Activated CD8-positive, alpha-beta memory T cell treated with anti-CD3 and anti-CD28 coated beads for 24 hours (primary cell): Measurements from ENCODE around the gene HEMK1.

Source experiments
- DNase-seq: peaks from one replicate; pipeline ENCODE4 v3.0.0-alpha.2; 2020

HEMK1 gene

DNA sequence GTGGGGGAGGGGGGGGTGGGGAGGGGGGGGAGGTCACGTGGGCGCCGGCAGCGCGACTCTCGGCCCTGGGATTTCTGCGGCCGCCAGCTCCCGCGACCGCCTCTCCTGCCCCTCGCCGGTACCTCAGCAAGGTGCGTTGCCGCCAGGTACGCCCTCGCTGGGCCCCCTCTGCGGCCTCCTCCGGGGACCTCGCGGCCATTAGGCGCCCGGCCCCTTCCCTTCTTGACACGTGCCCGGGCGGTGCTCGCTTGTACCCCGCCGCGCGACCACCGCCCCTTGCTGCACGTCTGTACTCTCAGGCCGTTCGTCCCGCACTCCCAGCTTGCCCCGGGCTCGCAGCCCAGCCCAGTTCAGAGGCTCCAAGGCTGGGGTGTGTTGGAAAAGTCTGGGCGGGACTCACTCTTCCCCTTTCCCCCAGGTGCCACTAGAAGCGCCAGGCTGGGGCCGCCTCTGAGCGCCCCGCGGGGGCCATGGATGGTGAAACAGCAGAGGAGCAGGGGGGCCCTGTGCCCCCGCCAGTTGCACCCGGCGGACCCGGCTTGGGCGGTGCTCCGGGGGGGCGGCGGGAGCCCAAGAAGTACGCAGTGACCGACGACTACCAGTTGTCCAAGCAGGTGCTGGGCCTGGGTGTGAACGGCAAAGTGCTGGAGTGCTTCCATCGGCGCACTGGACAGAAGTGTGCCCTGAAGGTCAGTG lies 47.9 kb downstream of the HEMK1 start, which contains the start of gene MAPKAPK3:
Gene MAPKAPK3 (plus strand): TSS at position 56 of the 696 bp plus-strand sequence. CDS start 415 bp downstream, at position 471.
- no peak for DNase-seq

DNA sequence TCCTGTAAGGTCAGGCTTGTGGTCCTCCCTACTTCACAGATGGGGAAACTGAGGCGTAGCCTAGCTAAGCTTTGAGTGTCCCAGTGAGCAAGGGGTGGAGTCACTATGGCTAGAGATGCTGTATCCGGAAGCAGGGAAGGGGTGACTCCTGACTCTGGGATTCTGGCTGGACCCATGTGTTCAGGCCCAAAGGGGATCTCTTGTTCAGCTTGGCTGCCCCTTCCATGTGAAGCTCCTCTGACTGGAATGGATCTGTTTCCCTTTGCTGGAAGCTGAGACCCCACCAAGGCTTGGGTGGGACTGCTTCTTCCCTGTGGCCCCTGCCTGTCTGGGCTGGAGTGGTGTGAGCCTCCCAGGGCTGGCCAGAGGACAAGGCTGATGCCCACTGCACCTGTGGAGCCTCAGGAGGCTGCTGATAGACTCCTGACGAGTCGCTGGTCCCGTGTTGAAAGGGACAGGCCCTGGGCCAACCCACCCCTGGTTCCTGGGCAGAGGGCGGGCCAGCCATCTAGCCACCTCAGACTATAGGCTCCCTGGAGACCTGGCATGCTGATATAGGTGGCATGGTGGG lies 48.7 kb downstream of the HEMK1 start:
- peak; percentile 67 for DNase-seq

- DNase-seq, result no peak
Observed at GRCh38 chr3:50620420-50620819, 51.1 kb downstream of the HEMK1 start.

DNA sequence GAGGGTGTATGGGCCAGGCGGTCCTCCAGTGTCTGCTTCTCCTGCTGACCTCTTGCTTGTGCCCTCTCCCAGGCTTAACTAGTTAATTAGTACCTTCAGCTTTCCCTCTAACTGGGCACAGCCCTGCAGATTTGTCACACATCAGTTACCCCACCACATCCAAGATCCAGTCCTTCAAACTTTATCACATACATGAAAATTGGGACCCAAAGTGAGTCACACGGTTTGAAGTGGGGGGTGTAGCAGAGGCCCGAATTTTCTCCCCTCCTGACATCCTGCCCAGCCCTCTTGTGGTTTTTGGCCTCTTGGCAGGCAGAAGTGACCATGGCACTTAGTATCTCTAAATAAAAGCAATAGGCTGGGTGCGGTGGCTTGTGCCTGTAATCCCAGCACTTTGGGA lies 51.5 kb downstream of the HEMK1 start:
- DNase-seq, result no peak

DNA sequence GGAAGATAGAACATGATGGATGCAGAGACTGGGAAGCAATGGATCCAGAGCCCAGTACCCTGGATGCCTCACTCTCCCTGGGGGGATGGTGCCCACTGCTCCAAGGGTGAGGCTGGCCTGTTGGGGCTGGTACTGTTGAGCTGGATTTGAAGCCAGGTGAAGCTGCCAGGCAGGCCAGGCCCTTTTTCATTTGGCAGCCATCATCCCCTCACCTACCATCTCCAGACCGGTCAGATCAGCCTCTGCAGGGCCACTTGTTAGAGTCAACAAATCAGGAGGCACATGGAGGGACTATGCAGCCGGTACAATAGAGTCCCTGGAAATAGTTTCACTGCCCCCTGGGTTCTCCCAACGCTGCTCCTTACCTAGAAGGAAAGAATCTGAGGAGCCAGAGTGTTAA lies 53.6 kb downstream of the HEMK1 start:
- no peak for DNase-seq

DNA sequence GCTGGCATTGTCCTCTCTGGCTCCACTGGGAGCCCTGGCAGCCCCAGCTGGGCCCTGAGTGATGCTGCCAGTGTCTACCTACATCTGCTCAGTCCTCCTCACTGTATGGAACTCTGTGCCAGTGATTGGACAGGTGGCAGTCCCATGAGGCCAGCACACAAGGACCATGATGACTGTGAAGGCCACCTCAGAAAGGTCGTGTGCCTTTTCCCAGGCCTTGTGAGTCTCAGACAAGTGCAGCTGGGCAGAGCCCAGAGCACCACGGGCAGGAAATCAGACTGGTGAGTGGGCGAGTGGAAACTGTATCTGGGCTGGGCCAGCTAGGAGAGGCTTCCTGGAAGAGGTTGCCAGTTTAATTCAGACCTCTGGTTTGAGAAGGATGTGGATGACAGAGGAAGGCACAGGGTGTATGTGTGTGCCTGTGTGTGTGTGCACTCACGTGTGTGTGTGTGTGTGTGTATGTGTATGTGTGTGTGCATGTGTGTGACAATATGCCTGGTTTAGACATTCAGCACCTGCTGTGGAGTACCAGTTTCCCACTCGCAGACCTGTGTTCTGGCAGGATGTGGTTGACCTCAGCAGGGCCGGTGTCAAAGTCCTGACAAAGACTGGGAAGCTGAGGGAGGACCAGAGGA lies 54.6 kb downstream of the HEMK1 start:
- DNase-seq, result peak; percentile 80

GRCh38 chr3:50624634-50625033 lies 55.3 kb downstream of the HEMK1 start:
- no peak for DNase-seq

- DNase-seq, result no peak
Observed at GRCh38 chr3:50625231-50626182, 56.2 kb downstream of the HEMK1 start.

- no peak for DNase-seq
Observed at GRCh38 chr3:50626401-50626800, 57.1 kb downstream of the HEMK1 start.

- no peak for DNase-seq
Observed at GRCh38 chr3:50627407-50628051, 58.2 kb downstream of the HEMK1 start.

DNA sequence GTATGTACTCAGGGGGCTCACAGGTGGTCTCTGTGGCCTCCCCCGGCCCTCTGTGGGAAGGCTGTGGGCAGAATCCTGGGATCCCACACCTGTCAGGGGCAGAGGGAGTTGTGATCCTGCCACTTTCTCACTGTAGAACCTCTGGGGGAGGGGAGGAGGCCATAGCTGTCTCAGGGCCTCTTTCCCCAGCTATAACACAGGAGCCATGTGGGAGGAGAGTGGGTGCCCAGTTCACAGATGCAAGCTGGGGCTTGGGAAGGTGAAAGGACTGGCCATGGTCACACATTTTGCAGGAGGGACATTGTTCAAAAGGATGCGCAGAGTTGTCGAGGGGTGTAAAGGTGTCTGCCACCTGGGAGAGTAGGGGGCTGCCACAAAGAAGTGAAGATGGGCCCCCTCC lies 59.3 kb downstream of the HEMK1 start:
- DNase-seq, result no peak

DNA sequence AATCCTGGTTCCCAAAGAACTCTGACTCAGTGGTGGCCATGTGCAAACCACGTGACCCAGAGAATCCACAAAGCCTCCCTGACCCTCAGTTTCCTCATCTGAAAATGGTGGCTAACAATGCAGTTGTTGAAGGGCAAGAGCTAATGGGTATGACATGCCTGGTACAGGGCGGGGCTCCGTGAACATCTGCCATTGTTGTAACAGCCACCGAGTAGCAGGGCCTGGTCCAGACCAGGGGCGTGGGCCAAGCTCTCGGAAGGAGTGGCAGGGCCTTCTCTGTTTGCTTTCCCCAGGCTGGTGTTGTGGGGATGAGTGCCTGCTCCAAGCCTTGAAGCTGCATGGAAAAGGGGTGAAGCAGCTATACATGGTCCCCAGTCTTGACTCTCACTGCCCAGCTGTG lies 61.1 kb downstream of the HEMK1 start:
- no peak for DNase-seq

- no peak for DNase-seq
Observed at GRCh38 chr3:50630877-50631276, 61.6 kb downstream of the HEMK1 start.

- DNase-seq, result no peak
Observed at GRCh38 chr3:50632450-50632849, 63.1 kb downstream of the HEMK1 start.

- DNase-seq, result no peak
Observed at GRCh38 chr3:50633230-50633790, 64.0 kb downstream of the HEMK1 start.

DNA sequence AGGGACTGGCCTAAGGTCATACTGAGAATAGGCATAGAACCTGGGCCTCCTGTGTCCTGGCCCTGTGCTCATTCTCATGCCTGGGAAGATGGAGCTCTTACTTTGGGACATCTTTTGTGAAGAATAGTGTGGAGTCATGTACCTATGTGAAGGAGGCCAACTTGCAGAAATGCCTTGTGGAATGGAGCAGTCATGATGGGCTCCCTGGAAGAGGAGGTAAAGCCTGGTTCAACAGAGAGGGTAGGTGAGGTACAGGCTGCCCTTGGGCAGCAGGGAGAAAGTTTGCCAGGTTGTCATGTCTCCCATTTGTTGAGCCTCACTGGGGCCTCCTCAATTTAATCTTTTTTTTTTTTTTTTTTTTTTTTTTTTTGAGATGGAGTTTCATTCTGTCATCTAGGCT lies 65.7 kb downstream of the HEMK1 start:
- DNase-seq, result no peak

DNA sequence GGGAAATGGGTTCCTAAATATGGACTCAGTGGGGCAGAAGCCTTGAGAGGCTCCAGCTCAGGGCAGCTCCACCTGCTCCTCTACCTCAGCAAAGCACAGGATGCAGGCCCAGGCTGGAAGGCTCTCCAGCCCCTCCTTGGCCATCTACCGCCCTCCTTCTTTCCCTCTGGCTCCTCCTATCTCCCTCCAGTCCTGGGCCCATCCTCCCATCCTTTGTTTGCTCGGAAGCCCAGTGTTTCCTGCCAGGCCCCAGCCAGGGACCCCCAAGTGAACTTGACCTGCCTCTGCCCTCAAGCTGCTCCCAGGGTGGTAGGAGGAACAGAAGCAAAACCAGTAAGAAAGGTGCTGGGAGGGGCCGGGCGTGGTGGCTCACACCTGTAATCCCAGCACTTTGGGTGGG lies 67.7 kb downstream of the HEMK1 start:
- DNase-seq, result no peak

DNA sequence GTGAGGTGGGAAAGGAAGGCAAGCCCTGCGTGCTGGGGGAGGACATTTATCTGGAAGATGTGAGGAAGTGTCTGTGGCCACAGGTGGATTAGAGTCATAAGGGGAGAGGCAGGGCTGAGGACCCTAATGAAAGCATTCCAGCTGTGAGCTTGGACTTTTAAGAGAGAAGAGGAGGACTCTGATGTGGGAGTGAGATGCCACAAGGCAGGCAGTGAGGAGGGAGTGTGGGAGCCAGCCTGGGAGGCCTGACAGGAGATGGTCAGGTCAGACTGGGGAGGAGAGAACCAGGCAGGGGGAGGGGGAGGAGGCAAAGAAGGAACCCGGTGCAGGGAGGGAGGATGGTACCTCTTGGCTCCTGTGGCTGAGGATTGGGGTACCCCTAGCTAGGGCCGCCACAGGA lies 68.6 kb downstream of the HEMK1 start:
- no peak for DNase-seq

- no peak for DNase-seq
Observed at GRCh38 chr3:50639055-50639494, 69.8 kb downstream of the HEMK1 start.

DNA sequence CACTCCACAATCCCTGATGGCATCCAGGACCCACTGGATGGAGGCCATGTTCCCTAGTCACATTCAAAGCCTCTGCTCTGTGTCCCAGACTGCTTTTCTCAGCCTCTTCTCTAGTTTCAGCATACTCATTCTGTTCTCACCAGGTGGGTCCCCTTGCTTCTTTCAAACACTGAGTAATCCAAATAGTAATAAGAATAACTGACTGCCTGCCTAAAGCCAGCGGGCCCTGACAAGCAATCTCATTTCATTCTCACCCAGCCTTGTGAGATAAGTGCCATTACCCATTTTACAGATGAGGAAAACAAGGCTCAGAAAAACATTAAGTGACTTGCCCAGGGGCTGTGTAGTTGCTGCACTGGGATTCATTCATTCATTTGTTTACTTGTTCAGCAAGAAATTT lies 73.1 kb downstream of the HEMK1 start:
- no peak for DNase-seq

DNA sequence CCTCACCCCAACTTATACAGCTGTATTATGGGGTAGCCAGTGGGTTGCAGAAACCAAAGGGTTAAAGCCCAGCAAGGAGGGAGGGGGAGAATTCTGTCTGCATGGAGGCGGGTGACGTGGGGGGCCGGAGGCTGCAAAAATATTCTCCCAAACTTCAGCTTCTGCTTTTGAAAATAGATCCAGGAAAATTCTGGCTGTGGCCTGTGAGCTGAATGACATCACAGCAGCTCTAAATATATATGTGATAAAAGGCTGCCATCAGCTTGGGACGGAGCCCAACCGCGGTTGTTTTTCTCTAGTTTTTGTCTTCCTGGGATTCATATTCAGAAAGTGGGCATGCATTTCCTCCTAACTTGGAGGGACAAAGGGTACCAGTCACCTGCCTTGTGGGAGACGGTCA lies 75.2 kb downstream of the HEMK1 start:
- DNase-seq, result no peak

GRCh38 chr3:50645378-50645777 lies 76.1 kb downstream of the HEMK1 start:
- no peak for DNase-seq
